ENCODE data around the gene UGT3A2. TPM values are rescaled to one million over a fixed set of nuclear protein-coding genes. Genes with fewer than 3 reads are reported as not detected.

Gene UGT3A2
- total and polyA plus RNA-seq, 2 experiments from 2014 or later: 17.2 to 27.0 TPM

DNA sequence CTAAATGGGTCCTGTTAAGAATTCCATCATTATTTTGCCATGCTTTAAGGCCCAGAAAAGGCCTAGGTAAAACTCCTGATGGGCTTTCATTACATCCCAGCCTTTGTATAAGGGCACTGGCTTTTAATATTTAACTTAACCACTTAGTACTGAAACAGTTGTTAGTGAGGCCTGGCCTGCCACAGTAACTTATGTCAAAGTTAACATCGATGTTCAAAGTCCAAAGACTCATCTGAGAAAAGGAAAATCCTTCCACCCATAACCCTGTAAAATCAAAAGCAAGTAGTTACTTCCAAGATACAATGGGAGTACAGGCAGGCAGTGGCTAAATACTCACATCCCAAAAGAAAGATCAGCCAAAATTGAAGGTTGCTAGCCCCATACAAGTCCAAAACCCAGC lies 60.5 kb downstream of the UGT3A2 start (continued):
- TF ChIP-seq, protein P1, sequence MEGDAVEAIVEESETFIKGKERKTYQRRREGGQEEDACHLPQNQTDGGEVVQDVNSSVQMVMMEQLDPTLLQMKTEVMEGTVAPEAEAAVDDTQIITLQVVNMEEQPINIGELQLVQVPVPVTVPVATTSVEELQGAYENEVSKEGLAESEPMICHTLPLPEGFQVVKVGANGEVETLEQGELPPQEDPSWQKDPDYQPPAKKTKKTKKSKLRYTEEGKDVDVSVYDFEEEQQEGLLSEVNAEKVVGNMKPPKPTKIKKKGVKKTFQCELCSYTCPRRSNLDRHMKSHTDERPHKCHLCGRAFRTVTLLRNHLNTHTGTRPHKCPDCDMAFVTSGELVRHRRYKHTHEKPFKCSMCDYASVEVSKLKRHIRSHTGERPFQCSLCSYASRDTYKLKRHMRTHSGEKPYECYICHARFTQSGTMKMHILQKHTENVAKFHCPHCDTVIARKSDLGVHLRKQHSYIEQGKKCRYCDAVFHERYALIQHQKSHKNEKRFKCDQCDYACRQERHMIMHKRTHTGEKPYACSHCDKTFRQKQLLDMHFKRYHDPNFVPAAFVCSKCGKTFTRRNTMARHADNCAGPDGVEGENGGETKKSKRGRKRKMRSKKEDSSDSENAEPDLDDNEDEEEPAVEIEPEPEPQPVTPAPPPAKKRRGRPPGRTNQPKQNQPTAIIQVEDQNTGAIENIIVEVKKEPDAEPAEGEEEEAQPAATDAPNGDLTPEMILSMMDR (conservative IDR thresholded peaks at IDR 0.05; ENCODE audit: low read depth in 2 of 2): no peak
- TF ChIP-seq, protein P2, sequence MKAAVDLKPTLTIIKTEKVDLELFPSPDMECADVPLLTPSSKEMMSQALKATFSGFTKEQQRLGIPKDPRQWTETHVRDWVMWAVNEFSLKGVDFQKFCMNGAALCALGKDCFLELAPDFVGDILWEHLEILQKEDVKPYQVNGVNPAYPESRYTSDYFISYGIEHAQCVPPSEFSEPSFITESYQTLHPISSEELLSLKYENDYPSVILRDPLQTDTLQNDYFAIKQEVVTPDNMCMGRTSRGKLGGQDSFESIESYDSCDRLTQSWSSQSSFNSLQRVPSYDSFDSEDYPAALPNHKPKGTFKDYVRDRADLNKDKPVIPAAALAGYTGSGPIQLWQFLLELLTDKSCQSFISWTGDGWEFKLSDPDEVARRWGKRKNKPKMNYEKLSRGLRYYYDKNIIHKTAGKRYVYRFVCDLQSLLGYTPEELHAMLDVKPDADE (IDR thresholded peaks at IDR 0.05): no peak
- no peak for TF ChIP-seq JUNB (IDR thresholded peaks at IDR 0.05; ENCODE audit: unreplicated experiment)
- TF ChIP-seq EZH2phosphoT487 (IDR thresholded peaks at IDR 0.05; ENCODE audit: unreplicated experiment): no peak
- no peak for TF ChIP-seq CREB1 (CRISPR knock-in tag; IDR thresholded peaks at IDR 0.05; ENCODE audit: low read depth)

DNA sequence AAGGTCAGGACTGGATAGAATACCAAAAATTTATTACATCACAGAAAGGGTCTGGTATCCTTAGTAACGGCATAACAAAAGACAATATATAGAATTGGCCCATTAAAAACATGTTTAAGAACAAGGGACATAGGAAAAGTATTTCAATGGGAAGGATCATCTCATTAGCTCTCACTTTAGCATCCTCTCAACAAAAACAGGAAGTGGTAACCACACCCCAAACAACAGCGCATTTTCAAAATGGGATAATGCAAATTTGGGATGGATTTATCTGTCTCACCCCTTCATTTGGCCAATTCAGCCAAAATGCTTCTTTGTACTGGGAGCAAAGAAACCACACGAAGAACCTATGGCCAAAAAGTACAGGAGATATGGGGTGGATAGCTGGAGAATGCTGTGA lies 65.7 kb downstream of the UGT3A2 start:
- Mint-ChIP-seq H3K36me3 (ENCODE audit: low read depth) (no peaks in the 10 kb centered on the region), H3K9me3 (no peaks in the 10 kb centered on the region; the same call in 2 of the 3 replicates), H3K4me3 (no peak overlapping the region), H3K27ac (no peak overlapping the region), H3K4me1 (peaks cover 3% of the 10 kb centered on the region; the same call in 1 of the 3 replicates), H3K27me3 (ENCODE audit: insufficient read depth, low read depth, poor library complexity) (no peaks in the 10 kb centered on the region)
- Histone ChIP-seq H4K20me1 (replicated peaks; ENCODE audit: insufficient read depth) (no peaks in the 10 kb centered on the region), H3K27me3 (ENCODE audit: insufficient read depth) (no peaks in the 10 kb centered on the region), H3K4me2 (no peak overlapping the region), H3K9me2 (ENCODE audit: insufficient read depth) (0 out of 2 replicates have a peak, but pooled peaks cover 3% of the 10 kb centered on the region), H3K4me3 (no peak overlapping the region), H3K36me3 (ENCODE audit: insufficient read depth) (no peaks in the 10 kb centered on the region), H3F3A (replicated peaks; ENCODE audit: low read depth) (no peaks in the 10 kb centered on the region), H3K27ac (ENCODE audit: low read depth) (no peak overlapping the region), H3K4me1 (ENCODE audit: insufficient read depth) (no peaks in the 10 kb centered on the region), H2AFZ (no peak overlapping the region), H3K79me2 (replicated peaks; ENCODE audit: insufficient read depth) (no peaks in the 10 kb centered on the region)
- TF ChIP-seq ZNF331 (CRISPR knock-in tag; IDR thresholded peaks at IDR 0.05; ENCODE audit: low read depth): no peak
- DNase-seq (ENCODE audit: low spot score): no peak
- ATAC-seq: no peak

DNA sequence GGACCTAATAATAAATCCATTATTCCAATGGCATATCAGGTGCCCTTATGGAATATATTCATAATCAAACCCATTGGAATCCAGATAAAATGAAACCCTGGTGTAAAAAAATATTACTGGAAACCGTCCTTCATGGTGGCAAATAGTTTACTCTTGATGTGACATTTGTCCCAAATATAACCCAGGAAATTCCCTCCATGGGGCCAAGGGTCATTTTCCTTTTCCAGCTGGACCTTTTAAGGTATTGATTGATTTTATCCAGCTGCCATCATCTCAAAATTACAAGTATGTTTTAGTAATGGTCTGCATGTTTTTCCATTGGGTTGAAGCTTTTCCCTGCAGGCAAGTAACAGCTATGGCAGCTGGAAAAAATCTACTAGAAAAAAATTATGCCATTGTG lies 67.1 kb downstream of the UGT3A2 start:
- no peak overlapping the region for H3K27ac ChIP-seq (ENCODE audit: low read depth)
- ATAC-seq: no peak
- Mint-ChIP-seq H3K4me1 (peaks cover 3% of the 10 kb centered on the region; the same call in 1 of the 3 replicates), H3K4me3 (no peak overlapping the region), H3K9me3 (no peaks in the 10 kb centered on the region; the same call in 2 of the 3 replicates), H3K27ac (no peak overlapping the region), H3K36me3 (ENCODE audit: low read depth) (no peaks in the 10 kb centered on the region), H3K27me3 (ENCODE audit: insufficient read depth, low read depth, poor library complexity) (peaks cover 3% of the 10 kb centered on the region)
- H3F3A ChIP-seq (replicated peaks; ENCODE audit: low read depth): no peaks in the 10 kb centered on the region
- H3K36me3 ChIP-seq (ENCODE audit: insufficient read depth): no peaks in the 10 kb centered on the region
- H3K4me2 ChIP-seq: no peak overlapping the region
- H3K4me1 ChIP-seq (ENCODE audit: insufficient read depth): no peaks in the 10 kb centered on the region
- H4K20me1 ChIP-seq (replicated peaks; ENCODE audit: insufficient read depth): no peaks in the 10 kb centered on the region
- no peak overlapping the region for H3K4me3 ChIP-seq
- no peak for DNase-seq (ENCODE audit: low spot score)
- no peaks in the 10 kb centered on the region for H3K27me3 ChIP-seq (ENCODE audit: insufficient read depth)
- H2AFZ ChIP-seq: no peak overlapping the region
- no peaks in the 10 kb centered on the region for H3K79me2 ChIP-seq (replicated peaks; ENCODE audit: insufficient read depth)
- H3K9me2 ChIP-seq (ENCODE audit: insufficient read depth): peaks cover 9% of the 10 kb centered on the region; the same call in 1 of the 2 replicates
- TF ChIP-seq, protein P3, sequence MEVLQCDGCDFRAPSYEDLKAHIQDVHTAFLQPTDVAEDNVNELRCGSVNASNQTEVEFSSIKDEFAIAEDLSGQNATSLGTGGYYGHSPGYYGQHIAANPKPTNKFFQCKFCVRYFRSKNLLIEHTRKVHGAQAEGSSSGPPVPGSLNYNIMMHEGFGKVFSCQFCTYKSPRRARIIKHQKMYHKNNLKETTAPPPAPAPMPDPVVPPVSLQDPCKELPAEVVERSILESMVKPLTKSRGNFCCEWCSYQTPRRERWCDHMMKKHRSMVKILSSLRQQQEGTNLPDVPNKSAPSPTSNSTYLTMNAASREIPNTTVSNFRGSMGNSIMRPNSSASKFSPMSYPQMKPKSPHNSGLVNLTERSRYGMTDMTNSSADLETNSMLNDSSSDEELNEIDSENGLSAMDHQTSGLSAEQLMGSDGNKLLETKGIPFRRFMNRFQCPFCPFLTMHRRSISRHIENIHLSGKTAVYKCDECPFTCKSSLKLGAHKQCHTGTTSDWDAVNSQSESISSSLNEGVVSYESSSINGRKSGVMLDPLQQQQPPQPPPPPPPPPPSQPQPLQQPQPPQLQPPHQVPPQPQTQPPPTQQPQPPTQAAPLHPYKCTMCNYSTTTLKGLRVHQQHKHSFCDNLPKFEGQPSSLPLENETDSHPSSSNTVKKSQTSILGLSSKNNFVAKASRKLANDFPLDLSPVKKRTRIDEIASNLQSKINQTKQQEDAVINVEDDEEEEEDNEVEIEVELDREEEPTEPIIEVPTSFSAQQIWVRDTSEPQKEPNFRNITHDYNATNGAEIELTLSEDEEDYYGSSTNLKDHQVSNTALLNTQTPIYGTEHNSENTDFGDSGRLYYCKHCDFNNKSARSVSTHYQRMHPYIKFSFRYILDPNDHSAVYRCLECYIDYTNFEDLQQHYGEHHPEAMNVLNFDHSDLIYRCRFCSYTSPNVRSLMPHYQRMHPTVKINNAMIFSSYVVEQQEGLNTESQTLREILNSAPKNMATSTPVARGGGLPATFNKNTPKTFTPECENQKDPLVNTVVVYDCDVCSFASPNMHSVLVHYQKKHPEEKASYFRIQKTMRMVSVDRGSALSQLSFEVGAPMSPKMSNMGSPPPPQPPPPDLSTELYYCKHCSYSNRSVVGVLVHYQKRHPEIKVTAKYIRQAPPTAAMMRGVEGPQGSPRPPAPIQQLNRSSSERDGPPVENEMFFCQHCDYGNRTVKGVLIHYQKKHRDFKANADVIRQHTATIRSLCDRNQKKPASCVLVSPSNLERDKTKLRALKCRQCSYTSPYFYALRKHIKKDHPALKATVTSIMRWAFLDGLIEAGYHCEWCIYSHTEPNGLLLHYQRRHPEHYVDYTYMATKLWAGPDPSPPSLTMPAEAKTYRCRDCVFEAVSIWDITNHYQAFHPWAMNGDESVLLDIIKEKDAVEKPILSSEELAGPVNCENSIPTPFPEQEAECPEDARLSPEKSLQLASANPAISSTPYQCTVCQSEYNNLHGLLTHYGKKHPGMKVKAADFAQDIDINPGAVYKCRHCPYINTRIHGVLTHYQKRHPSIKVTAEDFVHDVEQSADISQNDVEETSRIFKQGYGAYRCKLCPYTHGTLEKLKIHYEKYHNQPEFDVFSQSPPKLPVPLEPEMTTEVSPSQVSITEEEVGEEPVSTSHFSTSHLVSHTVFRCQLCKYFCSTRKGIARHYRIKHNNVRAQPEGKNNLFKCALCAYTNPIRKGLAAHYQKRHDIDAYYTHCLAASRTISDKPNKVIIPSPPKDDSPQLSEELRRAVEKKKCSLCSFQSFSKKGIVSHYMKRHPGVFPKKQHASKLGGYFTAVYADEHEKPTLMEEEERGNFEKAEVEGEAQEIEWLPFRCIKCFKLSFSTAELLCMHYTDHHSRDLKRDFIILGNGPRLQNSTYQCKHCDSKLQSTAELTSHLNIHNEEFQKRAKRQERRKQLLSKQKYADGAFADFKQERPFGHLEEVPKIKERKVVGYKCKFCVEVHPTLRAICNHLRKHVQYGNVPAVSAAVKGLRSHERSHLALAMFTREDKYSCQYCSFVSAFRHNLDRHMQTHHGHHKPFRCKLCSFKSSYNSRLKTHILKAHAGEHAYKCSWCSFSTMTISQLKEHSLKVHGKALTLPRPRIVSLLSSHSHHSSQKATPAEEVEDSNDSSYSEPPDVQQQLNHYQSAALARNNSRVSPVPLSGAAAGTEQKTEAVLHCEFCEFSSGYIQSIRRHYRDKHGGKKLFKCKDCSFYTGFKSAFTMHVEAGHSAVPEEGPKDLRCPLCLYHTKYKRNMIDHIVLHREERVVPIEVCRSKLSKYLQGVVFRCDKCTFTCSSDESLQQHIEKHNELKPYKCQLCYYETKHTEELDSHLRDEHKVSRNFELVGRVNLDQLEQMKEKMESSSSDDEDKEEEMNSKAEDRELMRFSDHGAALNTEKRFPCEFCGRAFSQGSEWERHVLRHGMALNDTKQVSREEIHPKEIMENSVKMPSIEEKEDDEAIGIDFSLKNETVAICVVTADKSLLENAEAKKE (CRISPR knock-in tag; IDR thresholded peaks at IDR 0.05): no peak
- TF ChIP-seq EZH2 (IDR thresholded peaks at IDR 0.05; ENCODE audit: low read depth, unreplicated experiment) (no peak), CREB1 (CRISPR knock-in tag; IDR thresholded peaks at IDR 0.05; ENCODE audit: low read depth) (no peak)
